Calu3 (cell line): Measurements from ENCODE around the gene DUSP9. TPM values are rescaled to one million over a fixed set of nuclear protein-coding genes. Genes with fewer than 3 reads are reported as not detected.

Source experiments
- BruUV-seq: library from RNA; stranded (reverse); fragments of 400-500 nt; replicated peaks from 2 replicates; lab custom pipeline; 2021; lab: Mats Ljungman, UMichigan
- CTCF ChIA-PET: fragments of 300-600 bp; sonication (Branson Sonifier 250); formaldehyde crosslinking; loops from one replicate; lab custom pipeline; 2022; ENCODE audit warnings: antibody characterized with exemption; lab: Charles Lee
- DNase-seq: peaks from one replicate; pipeline ENCODE4 v3.0.0; 2022
- H3K27ac Mint-ChIP-seq: one replicate; pipeline ENCODE4 v1.8.0; 2022; ENCODE audit warnings: mixed read lengths; ENCODE audit not compliant: unreplicated experiment
- H3K27me3 Mint-ChIP-seq: one replicate; pipeline ENCODE4 v1.8.0; 2022; ENCODE audit warnings: mixed read lengths; ENCODE audit not compliant: unreplicated experiment
- H3K36me3 Mint-ChIP-seq: one replicate; pipeline ENCODE4 v1.8.0; 2022; ENCODE audit warnings: mild to moderate bottlenecking, moderate library complexity, mixed read lengths; ENCODE audit not compliant: insufficient read depth, unreplicated experiment
- H3K4me1 Mint-ChIP-seq: one replicate; pipeline ENCODE4 v1.8.0; 2022; ENCODE audit warnings: mild to moderate bottlenecking, low read depth, mixed read lengths; ENCODE audit not compliant: unreplicated experiment
- H3K4me3 Mint-ChIP-seq: one replicate; pipeline ENCODE4 v1.8.0; 2022; ENCODE audit warnings: mild to moderate bottlenecking, low read depth, moderate library complexity, mixed read lengths; ENCODE audit not compliant: unreplicated experiment
- H3K9me3 Mint-ChIP-seq: one replicate; pipeline ENCODE4 v1.8.0; 2022; ENCODE audit warnings: low read depth, mixed read lengths; ENCODE audit not compliant: unreplicated experiment
- intact Hi-C: fragments of 100-400 bp; cut with micrococcal nuclease; formaldehyde crosslinking; loops from one replicate; pipeline ENCODE4 v1.10.0; 2022; ENCODE audit not compliant: unreplicated experiment
- total RNA-seq: library from RNA; stranded (reverse); gene quantifications from 2 replicates; pipeline ENCODE4 v1.2.3, GENCODE V29; 2022
- TF ChIP-seq, protein P1 (sequence below): fragments of 200-600 bp; IDR thresholded peaks from one replicate; pipeline ENCODE4 v1.8.0; 2022; ENCODE audit warnings: antibody characterized with exemption; ENCODE audit not compliant: unreplicated experiment

Gene DUSP9
- total RNA-seq, 1 experiment from 2014 or later = 0.19 TPM

GRCh38 chrX:153643431-153644351 is 3.3 kb upstream of the DUSP9 start:
- TF ChIP-seq, protein P1, sequence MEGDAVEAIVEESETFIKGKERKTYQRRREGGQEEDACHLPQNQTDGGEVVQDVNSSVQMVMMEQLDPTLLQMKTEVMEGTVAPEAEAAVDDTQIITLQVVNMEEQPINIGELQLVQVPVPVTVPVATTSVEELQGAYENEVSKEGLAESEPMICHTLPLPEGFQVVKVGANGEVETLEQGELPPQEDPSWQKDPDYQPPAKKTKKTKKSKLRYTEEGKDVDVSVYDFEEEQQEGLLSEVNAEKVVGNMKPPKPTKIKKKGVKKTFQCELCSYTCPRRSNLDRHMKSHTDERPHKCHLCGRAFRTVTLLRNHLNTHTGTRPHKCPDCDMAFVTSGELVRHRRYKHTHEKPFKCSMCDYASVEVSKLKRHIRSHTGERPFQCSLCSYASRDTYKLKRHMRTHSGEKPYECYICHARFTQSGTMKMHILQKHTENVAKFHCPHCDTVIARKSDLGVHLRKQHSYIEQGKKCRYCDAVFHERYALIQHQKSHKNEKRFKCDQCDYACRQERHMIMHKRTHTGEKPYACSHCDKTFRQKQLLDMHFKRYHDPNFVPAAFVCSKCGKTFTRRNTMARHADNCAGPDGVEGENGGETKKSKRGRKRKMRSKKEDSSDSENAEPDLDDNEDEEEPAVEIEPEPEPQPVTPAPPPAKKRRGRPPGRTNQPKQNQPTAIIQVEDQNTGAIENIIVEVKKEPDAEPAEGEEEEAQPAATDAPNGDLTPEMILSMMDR = no peak
- Mint-ChIP-seq H3K27me3 (peaks cover 82% of the 10 kb centered on the region), H3K9me3 (no peaks in the 10 kb centered on the region), H3K4me3 (no peak overlapping the region), H3K27ac (no peak overlapping the region), H3K4me1 (peaks cover 7% of the 10 kb centered on the region), H3K36me3 (peaks cover 6% of the 10 kb centered on the region)
- BruUV-seq = no TSS peak
- CTCF ChIA-PET = interaction anchor here (0.6 to 1.4 kb wide), 2 partner anchors 7 to 24 kb away, joined by 3 to 5 read pairs; no protein-coding TSS in a partner anchor
- no peak for DNase-seq
- intact Hi-C loops = no loop called here

DNA sequence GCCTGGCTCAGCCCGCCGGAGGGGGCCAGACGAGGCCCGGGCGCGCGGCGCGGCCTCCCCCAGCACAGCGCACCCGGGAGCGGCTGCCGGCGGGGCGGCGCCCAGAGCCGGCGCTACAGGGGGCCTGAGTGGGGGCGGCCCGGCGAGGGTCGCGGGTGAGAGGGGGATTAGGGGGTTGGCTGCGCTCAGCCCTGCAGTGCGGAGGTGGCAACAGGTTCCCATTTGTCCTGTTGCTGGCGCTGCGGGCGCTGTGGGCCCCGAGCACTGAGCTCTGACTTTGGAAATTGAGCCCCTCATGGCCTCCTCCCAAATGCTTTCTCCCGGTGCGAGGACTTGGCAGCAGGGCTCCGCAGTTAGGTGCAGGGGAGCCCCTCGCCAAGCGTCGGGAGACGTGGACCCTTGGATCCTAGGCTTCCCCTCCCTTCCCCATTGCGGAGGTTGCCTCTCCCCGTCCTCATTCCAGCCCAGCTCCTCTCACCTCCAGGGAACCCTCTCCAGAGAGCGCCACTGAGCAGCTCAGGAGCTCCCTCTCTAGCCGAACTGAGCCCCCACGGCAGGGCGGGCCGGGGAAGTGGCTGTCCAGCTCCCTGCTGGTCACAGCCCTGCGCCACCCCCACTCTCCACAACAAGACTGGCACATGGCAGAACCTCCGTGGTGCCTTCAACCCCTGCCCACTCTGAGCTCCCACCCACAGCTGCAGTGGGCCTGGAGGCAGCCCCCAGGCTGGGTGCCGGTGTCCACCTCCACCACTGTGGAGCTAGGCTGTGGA is 2.5 kb upstream of the DUSP9 start:
- TF ChIP-seq, protein P1 = peak; percentile 10
- Mint-ChIP-seq H3K27ac (no peak overlapping the region), H3K4me1 (peaks cover 7% of the 10 kb centered on the region), H3K4me3 (no peak overlapping the region), H3K9me3 (no peaks in the 10 kb centered on the region), H3K36me3 (peaks cover 6% of the 10 kb centered on the region), H3K27me3 (peaks cover 73% of the 10 kb centered on the region)
- CTCF ChIA-PET = interaction anchor here (0.6 to 1.4 kb wide), 2 partner anchors 8 to 24 kb away, joined by 3 to 5 read pairs; no protein-coding TSS in a partner anchor
- intact Hi-C loops = no loop called here
- BruUV-seq = no TSS peak
- DNase-seq = no peak

DNA sequence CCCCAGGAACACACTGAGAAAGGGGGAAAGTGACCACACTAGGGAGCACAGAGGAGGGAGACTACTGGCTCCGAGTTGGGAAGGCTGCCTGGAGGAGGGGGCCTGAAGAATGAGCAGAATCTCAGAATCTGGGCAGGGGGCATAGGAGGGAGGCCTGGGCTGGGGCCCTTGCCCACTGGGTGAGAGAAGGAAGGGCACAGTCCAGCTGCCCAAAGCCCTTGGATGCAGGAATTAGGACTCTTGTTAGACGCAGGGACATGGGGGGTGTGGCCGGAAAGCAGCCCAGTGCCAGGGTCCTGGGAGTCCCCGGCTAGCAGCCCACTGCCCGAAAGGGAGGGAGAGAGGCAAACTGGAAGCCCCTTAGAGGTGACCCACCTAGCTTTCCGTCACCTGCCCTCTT is 1.9 kb upstream of the DUSP9 start:
- peaks cover 7% of the 10 kb centered on the region for H3K4me1 Mint-ChIP-seq

More for the DNA sequence above, 1.9 kb upstream of the DUSP9 start:
- no TSS peak for BruUV-seq
- no peaks in the 10 kb centered on the region for H3K9me3 Mint-ChIP-seq
- no peak for DNase-seq
- no peak overlapping the region for H3K4me3 Mint-ChIP-seq
- peaks cover 67% of the 10 kb centered on the region for H3K27me3 Mint-ChIP-seq
- TF ChIP-seq, protein P1 = no peak
- CTCF ChIA-PET = interaction anchor here (1.4 kb wide), 1 partner anchor 9 kb away, joined by 5 read pairs; no protein-coding TSS in a partner anchor
- H3K27ac Mint-ChIP-seq = no peak overlapping the region
- intact Hi-C loops = no loop called here
- peaks cover 6% of the 10 kb centered on the region for H3K36me3 Mint-ChIP-seq
